Kidney epithelial cell (primary cell): ENCODE data around the gene CLMP. TPM values are rescaled to one million over a fixed set of nuclear protein-coding genes. Genes with fewer than 3 reads are reported as not detected.
"Not testable (repeated sequence)": the region's sequence is repeated elsewhere in the genome, so short reads cannot be mapped to it uniquely, and the experiment has no call there.

Source experiments
- DNase-seq: peaks from one replicate; pipeline ENCODE4 v3.0.0-alpha.2; 2010; ENCODE audit warnings: low read depth
- H3K27me3 ChIP-seq: 2 replicates; pipeline ENCODE4 v1.6.0; 2011; ENCODE audit warnings: low read length; ENCODE audit not compliant: control insufficient read depth, insufficient read depth
- H3K36me3 ChIP-seq: 2 replicates; pipeline ENCODE4 v1.5.1; 2011; ENCODE audit warnings: low read length; ENCODE audit not compliant: control insufficient read depth, insufficient read depth
- H3K4me3 ChIP-seq: 2 replicates; pipeline ENCODE4 v1.5.1; 2011; ENCODE audit warnings: low read depth, mild to moderate bottlenecking, control low read depth, low read length
- total RNA-seq: library from RNA; depleted of rRNA; stranded (reverse); fragments of >200 nt; gene quantifications from 2 replicates; pipeline ENCODE4 v1.2.3, GENCODE V29; 2015
- TF ChIP-seq, protein P1 (sequence below): IDR thresholded peaks from 2 replicates; pipeline ENCODE4 v1.5.1; 2011; ENCODE audit warnings: mild to moderate bottlenecking, moderate library complexity, low read length, control low read depth, inconsistent platforms; ENCODE audit not compliant: insufficient read depth, poor library complexity, severe bottlenecking

CLMP gene
- total RNA-seq, 1 donor from 2014 or later, result 6.4 TPM

DNA sequence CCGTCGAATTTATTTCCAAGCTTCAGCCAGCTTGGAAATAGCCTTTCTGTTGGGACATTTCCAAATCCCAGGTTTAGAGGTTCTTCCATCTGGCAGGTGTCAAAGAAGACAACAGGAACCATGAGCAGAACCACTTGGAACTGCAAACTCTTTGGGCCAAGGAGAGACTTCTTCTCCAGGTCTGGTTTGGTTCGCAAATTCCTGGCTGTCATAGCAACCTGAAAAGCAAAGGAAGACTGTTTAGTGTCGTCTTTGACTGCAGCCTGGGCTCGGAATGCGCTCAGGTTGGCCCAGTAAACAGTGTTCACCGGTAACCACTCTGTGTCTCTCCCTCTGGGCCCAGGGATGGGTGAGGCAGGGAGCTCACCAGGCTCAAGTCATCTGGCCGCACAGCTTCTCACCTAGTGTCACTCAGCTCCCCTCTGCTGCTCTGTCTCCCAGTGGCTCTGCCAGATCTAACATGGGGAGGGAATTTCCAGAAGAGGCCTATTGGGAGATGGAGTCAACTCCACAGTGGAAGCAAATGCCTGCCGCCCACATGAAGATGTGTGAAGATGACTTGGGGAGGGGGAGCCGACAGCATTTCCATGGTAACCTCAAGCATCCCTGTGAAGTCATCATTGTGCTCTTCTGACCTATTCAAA lies 11.9 kb upstream of the CLMP start:
- no peak overlapping the region for H3K4me3 ChIP-seq
- TF ChIP-seq, protein P1, sequence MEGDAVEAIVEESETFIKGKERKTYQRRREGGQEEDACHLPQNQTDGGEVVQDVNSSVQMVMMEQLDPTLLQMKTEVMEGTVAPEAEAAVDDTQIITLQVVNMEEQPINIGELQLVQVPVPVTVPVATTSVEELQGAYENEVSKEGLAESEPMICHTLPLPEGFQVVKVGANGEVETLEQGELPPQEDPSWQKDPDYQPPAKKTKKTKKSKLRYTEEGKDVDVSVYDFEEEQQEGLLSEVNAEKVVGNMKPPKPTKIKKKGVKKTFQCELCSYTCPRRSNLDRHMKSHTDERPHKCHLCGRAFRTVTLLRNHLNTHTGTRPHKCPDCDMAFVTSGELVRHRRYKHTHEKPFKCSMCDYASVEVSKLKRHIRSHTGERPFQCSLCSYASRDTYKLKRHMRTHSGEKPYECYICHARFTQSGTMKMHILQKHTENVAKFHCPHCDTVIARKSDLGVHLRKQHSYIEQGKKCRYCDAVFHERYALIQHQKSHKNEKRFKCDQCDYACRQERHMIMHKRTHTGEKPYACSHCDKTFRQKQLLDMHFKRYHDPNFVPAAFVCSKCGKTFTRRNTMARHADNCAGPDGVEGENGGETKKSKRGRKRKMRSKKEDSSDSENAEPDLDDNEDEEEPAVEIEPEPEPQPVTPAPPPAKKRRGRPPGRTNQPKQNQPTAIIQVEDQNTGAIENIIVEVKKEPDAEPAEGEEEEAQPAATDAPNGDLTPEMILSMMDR, result no peak
- no peaks in the 10 kb centered on the region for H3K36me3 ChIP-seq
- no peaks in the 10 kb centered on the region for H3K27me3 ChIP-seq
- no peak for DNase-seq

DNA sequence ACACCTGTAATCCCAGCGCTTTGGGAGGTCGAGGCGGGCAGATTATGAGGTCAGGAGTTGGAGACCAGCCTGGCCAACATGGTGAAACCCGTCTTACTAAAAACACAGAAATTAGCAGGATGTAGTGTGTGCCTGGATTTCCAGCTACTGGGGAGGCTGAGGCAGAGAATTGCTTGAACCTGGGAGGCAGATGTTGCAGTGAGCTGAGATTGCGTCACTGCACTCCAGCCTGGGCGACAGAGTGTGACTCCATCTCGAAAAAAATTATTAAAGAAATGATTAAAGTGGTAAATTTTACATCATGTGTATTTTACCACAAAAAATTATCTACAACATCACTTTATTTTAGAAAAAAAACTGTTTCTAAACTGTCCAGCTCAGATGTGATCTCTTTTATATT lies 11.0 kb upstream of the CLMP start:
- DNase-seq, H3K4me3 ChIP-seq, H3K27me3 ChIP-seq, H3K36me3 ChIP-seq: not testable (repeated sequence)

DNA sequence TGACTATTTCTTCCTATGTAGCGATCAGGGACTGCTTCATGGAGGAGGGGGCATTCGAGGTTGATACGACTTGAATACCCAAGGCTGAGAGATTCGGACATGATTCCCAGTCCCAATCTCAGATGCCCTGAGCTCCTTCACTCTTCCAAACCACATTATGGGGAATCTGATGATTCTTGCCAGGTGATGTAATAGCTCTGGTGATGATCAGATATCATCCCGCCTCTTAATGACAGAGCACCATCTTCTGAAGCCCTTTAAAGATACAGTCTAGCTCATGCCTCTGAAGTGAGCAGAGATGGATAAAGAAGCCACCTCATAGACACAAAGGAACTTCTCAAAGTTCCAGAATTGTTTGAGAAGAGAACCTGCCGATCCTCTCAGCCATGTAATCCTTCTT lies 8.9 kb upstream of the CLMP start:
- DNase-seq, result no peak
- Histone ChIP-seq H3K36me3 (no peaks in the 10 kb centered on the region), H3K27me3 (no peaks in the 10 kb centered on the region), H3K4me3 (no peak overlapping the region)
- TF ChIP-seq, protein P1, result no peak

DNA sequence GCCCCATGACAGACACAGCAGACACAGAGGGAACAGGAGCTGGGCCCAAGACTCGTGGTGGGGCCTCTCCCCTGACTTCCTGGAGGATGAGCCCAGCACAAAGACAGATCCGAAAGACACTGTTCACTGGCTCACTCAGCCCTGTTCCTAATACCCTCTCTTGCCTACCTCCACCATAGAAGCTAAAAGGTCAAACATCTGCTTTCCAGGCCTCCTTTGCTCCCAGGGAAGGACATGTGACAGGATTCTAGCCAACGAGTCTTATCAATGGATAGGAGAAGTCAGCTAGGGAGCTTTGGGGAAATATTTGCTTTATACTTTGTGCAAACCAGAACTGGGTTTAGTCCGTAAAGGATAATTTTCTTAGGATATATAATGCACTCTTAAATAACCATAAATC lies 8.4 kb upstream of the CLMP start:
- H3K4me3 ChIP-seq, result no peak overlapping the region
- H3K27me3 ChIP-seq, result no peaks in the 10 kb centered on the region
- no peaks in the 10 kb centered on the region for H3K36me3 ChIP-seq
- DNase-seq, result no peak
- TF ChIP-seq, protein P1, result no peak

DNA sequence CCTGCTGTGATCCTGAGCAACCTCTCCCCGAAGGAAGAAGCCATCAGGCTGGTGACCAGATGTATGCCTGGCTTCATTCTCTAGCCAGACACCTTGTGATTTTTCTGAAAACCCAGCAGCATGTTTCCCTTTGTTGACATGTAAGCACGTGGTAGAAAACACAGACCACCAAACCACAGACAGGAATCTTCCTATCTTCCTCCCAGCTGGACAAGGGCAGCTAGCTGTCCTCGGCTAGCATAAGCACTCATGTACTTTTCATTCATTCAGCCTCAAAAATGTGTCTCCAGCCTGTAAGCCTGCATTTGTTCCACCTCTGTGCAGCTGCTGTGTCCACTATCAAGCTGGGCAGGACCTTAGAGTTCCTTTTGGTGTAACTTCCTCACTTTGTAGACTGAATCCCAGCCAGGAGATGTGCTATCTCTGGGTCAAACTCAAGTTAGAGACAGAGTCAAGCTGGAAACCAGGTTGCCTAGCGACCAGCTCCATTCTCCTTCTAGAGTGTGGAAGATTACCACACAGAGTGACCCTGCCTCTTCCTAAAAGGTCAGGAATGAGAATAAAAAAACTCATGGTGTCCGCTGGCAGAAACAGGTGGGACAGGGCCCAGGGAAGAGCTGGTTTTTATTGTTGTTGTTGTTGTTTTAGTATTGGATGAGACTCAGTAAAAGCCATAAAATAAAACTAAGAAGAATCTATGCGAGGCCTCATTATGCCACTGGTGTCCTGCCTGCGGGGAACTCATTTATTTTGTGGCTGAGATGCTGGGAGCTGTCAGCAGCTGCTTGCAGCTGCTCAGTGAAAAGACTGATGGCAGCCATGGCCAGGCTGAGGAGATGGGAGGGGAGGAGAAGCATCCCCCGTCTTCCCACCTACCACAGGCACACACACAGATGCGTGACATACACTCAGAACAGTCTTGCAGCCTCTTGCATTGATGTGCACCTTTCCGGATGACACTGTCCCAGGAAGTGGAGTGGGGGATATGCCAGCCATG lies 7.4 kb upstream of the CLMP start:
- Histone ChIP-seq H3K27me3 (no peaks in the 10 kb centered on the region), H3K4me3 (no peak overlapping the region), H3K36me3 (no peaks in the 10 kb centered on the region)
- no peak for DNase-seq
- TF ChIP-seq, protein P1, result no peak

DNA sequence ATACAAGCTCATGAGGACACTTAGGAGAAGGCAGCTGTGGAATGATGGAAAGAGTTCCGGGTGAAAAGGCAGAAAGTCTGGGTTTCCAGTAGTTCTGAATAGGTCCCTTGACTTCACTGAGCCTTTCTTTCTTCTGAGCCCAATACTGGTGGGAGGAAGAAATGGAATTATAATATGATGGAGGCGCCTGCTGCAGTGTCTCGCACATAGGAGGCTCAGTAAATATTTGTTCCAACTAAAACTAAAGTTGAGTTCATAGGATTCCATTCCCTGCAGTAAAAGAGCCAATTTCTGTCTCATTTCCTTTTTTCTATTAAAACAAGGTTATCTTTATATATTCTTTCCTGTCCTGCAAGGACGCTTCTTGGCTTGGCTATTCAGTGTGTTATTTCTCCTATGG lies 5.2 kb upstream of the CLMP start:
- H3K4me3 ChIP-seq, result no peak overlapping the region
- H3K27me3 ChIP-seq, result no peaks in the 10 kb centered on the region
- DNase-seq, result no peak
- no peaks in the 10 kb centered on the region for H3K36me3 ChIP-seq
- TF ChIP-seq, protein P1, result no peak
